ENCODE results near the gene PIK3CB.

Gene PIK3CB

DNA sequence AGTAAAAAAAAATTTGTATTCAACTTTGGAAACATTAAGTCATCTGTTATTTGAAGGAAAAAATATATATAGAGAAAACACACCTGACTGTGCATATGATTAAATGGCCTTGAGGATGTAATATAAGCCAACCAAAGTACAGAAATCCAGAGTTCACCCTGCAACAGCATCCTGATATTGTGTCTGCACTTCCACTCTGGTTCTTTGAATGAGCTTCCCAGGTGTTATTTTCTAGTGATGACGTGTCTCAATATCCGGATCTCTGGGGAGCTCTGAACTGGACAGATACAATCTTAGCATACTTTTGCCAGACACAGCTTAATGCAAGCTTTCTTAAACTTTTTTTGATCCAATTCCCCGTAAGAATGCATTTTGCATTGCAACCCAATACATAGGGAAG is 19.5 kb upstream of the PIK3CB start:
- Histone ChIP-seq H3K36me3 (ENCODE audit: control insufficient read depth in 2 of 2, insufficient read depth in 1 of 2, low read length in 2 of 2) (no peaks in the 10 kb centered on the region), H3K9me3 (ENCODE audit: control insufficient read depth, insufficient read depth, low read depth, low read length) (no peaks in the 10 kb centered on the region), H3K4me3 (ENCODE audit: low read depth, low read length) (no peak overlapping the region), H3K27ac (ENCODE audit: extremely low read depth, low read depth, low read length) (no peak overlapping the region), H3K4me1 (ENCODE audit: control insufficient read depth, insufficient read depth, low read length) (no peaks in the 10 kb centered on the region)
- CTCF ChIA-PET: interaction anchor here (1.0 to 2.6 kb wide), 2 partner anchors 9 to 62 kb away, joined by 5 to 12 read pairs; no protein-coding TSS in a partner anchor
- POLR2A ChIA-PET: no interaction called here
- no peak for TF ChIP-seq AEBP2 (tag by site-specific recombination; IDR thresholded peaks at IDR 0.05; ENCODE audit: borderline replicate concordance)

GRCh38 chr3:138850151-138850550 is 15.4 kb upstream of the PIK3CB start:
- H3K36me3 ChIP-seq (ENCODE audit: control insufficient read depth in 2 of 2, insufficient read depth in 1 of 2, low read length in 2 of 2): no peaks in the 10 kb centered on the region
- no peaks in the 10 kb centered on the region for H3K4me1 ChIP-seq (ENCODE audit: control insufficient read depth, insufficient read depth, low read length)
- H3K27ac ChIP-seq (ENCODE audit: extremely low read depth, low read depth, low read length): no peak overlapping the region
- no peak overlapping the region for H3K4me3 ChIP-seq (ENCODE audit: low read depth, low read length)
- ChIA-PET CTCF (interaction anchor here (0.7 kb wide), 1 partner anchor 134 kb away, joined by 3 read pairs; no protein-coding TSS in a partner anchor), POLR2A (interaction anchor here (1.8 kb wide), 1 partner anchor 13 kb away, joined by 5 read pairs; no protein-coding TSS in a partner anchor)
- no peaks in the 10 kb centered on the region for H3K9me3 ChIP-seq (ENCODE audit: control insufficient read depth, insufficient read depth, low read depth, low read length)
- TF ChIP-seq ZNF112 (tag by site-specific recombination; IDR thresholded peaks at IDR 0.05) (no peak), REST (tag by site-specific recombination; IDR thresholded peaks at IDR 0.05) (peak; percentile 90), ZNF350 (tag by site-specific recombination; IDR thresholded peaks at IDR 0.05) (no peak), ZNF629 (tag by site-specific recombination; IDR thresholded peaks at IDR 0.05) (no peak)

DNA sequence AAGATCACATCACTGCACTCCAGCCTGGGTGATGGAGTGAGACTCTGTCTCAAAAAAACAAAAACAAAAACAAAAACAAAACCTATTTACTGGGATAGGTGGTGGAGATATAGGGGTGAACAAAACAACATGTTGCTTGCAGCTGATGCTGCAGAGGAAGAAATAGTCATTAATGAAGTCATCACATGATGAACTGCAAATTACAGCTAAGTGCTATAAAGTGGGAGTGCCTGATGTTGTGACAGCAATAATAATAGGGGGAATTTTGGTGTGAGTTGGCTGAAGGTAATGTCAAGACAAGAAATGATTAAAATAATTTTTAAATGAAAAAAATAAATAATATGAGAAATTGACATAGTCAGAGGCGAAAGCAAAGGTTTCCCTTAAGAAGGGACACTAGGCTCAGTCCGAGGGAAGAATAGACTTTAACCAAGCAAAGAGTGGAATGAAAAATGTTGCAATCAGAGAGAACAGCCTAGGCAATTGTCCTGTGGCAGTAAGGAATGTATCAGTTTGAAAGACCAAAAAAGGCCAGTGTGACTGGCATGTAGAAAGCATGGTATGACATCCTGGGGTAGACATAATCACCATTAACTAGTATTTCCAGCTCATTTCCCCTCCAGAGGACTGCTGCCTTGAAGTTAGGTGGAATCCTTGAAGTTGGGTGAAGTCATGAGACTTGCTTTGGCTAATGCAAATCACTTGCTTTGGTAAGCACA is 14.7 kb upstream of the PIK3CB start:
- no peaks in the 10 kb centered on the region for H3K36me3 ChIP-seq (ENCODE audit: control insufficient read depth in 2 of 2, insufficient read depth in 1 of 2, low read length in 2 of 2)
- ChIA-PET CTCF (interaction anchor here (0.7 kb wide), 1 partner anchor 1174 kb away, joined by 4 read pairs; no protein-coding TSS in a partner anchor), POLR2A (interaction anchor here (0.6 to 1.8 kb wide), 2 partner anchors 10 to 14 kb away, joined by 5 read pairs; no protein-coding TSS in a partner anchor)
- no peaks in the 10 kb centered on the region for H3K4me1 ChIP-seq (ENCODE audit: control insufficient read depth, insufficient read depth, low read length)
- H3K4me3 ChIP-seq (ENCODE audit: low read depth, low read length): no peak overlapping the region
- no peak overlapping the region for H3K27ac ChIP-seq (ENCODE audit: extremely low read depth, low read depth, low read length)
- no peaks in the 10 kb centered on the region for H3K9me3 ChIP-seq (ENCODE audit: control insufficient read depth, insufficient read depth, low read depth, low read length)
- peak; percentile 53; the same call in 1 of the 2 replicates for TF ChIP-seq SP7 (tag by site-specific recombination; IDR thresholded peaks at IDR 0.05)
- peak; percentile 28; the same call in 1 of the 2 replicates for TF ChIP-seq ZNF623 (tag by site-specific recombination; IDR thresholded peaks at IDR 0.05)
- TF ChIP-seq HOXC10 (CRISPR knock-in tag; IDR thresholded peaks at IDR 0.05): no peak
- no peak for TF ChIP-seq ZNF76 (tag by site-specific recombination; IDR thresholded peaks at IDR 0.05; ENCODE audit: borderline replicate concordance, low read depth)
- no peak for TF ChIP-seq ZNF501 (tag by site-specific recombination; IDR thresholded peaks at IDR 0.05)
- TF ChIP-seq ZBTB1 (tag by site-specific recombination; IDR thresholded peaks at IDR 0.05): no peak
- TF ChIP-seq ZNF521 (tag by site-specific recombination; IDR thresholded peaks at IDR 0.05): no peak
- TF ChIP-seq SCRT2 (tag by site-specific recombination; IDR thresholded peaks at IDR 0.05): 0 out of 2 replicates have a peak, but pooled peaks have one; percentile 24
- no peak for TF ChIP-seq ZNF350 (tag by site-specific recombination; IDR thresholded peaks at IDR 0.05)
- TF ChIP-seq AEBP2 (tag by site-specific recombination; IDR thresholded peaks at IDR 0.05; ENCODE audit: borderline replicate concordance): no peak
- no peak for TF ChIP-seq REST (tag by site-specific recombination; IDR thresholded peaks at IDR 0.05)
- TF ChIP-seq ZNF791 (tag by site-specific recombination; IDR thresholded peaks at IDR 0.05): no peak
- TF ChIP-seq KLF1 (tag by site-specific recombination; IDR thresholded peaks at IDR 0.05): no peak
- no peak for TF ChIP-seq ZNF596 (tag by site-specific recombination; IDR thresholded peaks at IDR 0.05)
- TF ChIP-seq KLF16 (tag by site-specific recombination; IDR thresholded peaks at IDR 0.05): no peak
- TF ChIP-seq ZNF624 (tag by site-specific recombination; IDR thresholded peaks at IDR 0.05): no peak

Data from HEK293 (cell line).